K562 (cell line): ENCODE results near the gene HSPA5. TPM values are rescaled to one million over a fixed set of nuclear protein-coding genes. Genes with fewer than 3 reads are reported as not detected.
A peak's percentile ranks its signal among the peaks of the same experiment; 100 is the strongest.

Source experiments
- CREB1 ChIP-seq, 2 experiments: sonication (generic) in 1 of 2; formaldehyde crosslinking in 1 of 2; IDR thresholded peaks; 2 replicates each; pipeline versions ENCODE4 v1.6.1 to v1.8.0; 2012 to 2022; ENCODE audit warnings: inconsistent platforms in 1 of 2, mild to moderate bottlenecking in 1 of 2, missing genetic modification reagents in 1 of 2, moderate library complexity in 1 of 2
- CREM ChIP-seq: IDR thresholded peaks from 2 replicates; pipeline ENCODE4 v1.6.1; 2014; ENCODE audit warnings: antibody characterized with exemption, low read depth
- ELF1 ChIP-seq: fragments of 200-800 bp; sonication (Bioruptor generic); IDR thresholded peaks from 2 replicates; pipeline ENCODE4 v1.6.1; 2016; ENCODE audit warnings: missing genetic modification characterization, missing compliant biosample characterization
- EP400 ChIP-seq: fragments of 450-650 bp; IDR thresholded peaks from 2 replicates; pipeline ENCODE4 v1.6.1; 2017; ENCODE audit warnings: antibody characterized with exemption, mild to moderate bottlenecking, moderate library complexity
- ERF ChIP-seq: fragments of 450-650 bp; formaldehyde crosslinking; IDR thresholded peaks from 2 replicates; pipeline ENCODE4 v1.4.0; 2020; ENCODE audit warnings: mild to moderate bottlenecking, mixed read lengths
- HDAC1 ChIP-seq, 2 experiments: fragments of 450-650 bp; IDR thresholded peaks; 2 replicates each; pipeline ENCODE4 v1.6.1; 2016 to 2017; ENCODE audit warnings: inconsistent platforms in 1 of 2, mild to moderate bottlenecking in 1 of 2, moderate library complexity in 1 of 2
- KDM2B ChIP-seq: fragments of 250-450 bp; sonication (Bioruptor Pico); IDR thresholded peaks from 2 replicates; pipeline ENCODE4 v1.8.0; 2021; ENCODE audit warnings: mild to moderate bottlenecking, moderate library complexity
- MAFF ChIP-seq: IDR thresholded peaks from 2 replicates; pipeline ENCODE4 v1.6.1; 2012; ENCODE audit warnings: low read length, improper control_type of control experiment
- MBD2 ChIP-seq: sonication (generic); IDR thresholded peaks from 2 replicates; pipeline ENCODE4 v1.6.1; 2016; ENCODE audit warnings: low read depth, borderline replicate concordance
- PHB ChIP-seq: fragments of 250-450 bp; sonication (Bioruptor Pico); IDR thresholded peaks from 2 replicates; pipeline ENCODE4 v1.5.0; 2021
- PHB2 ChIP-seq: fragments of 450-650 bp; IDR thresholded peaks from 2 replicates; pipeline ENCODE4 v1.6.1; 2017; ENCODE audit warnings: low read depth
- PHF8 ChIP-seq: fragments of 200-600 bp; sonication (generic); IDR thresholded peaks from 2 replicates; pipeline ENCODE4 v1.6.1; 2012; ENCODE audit warnings: mixed run types, mild to moderate bottlenecking, inconsistent platforms, low read length, moderate library complexity, borderline replicate concordance
- RCOR1 ChIP-seq, 2 experiments: IDR thresholded peaks; 2 replicates each; pipeline ENCODE4 v1.6.1; 2012; ENCODE audit warnings: low read depth in 2 of 2, low read length in 2 of 2, borderline replicate concordance in 1 of 2, improper control_type of control experiment in 1 of 2
- TAL1 ChIP-seq: fragments of 450-650 bp; IDR thresholded peaks from 2 replicates; pipeline ENCODE4 v1.6.1; 2016; ENCODE audit warnings: mild to moderate bottlenecking
- TEAD1 ChIP-seq, 2 experiments: fragments of 450-650 bp in 1 of 2; sonication (generic) in 1 of 2; formaldehyde crosslinking; IDR thresholded peaks; 2 replicates each; pipeline versions ENCODE4 v1.4.0 to v1.8.0; 2020 to 2022; ENCODE audit warnings: mild to moderate bottlenecking in 2 of 2, missing genetic modification reagents in 1 of 2
- YY1 ChIP-seq, 3 experiments: IDR thresholded peaks; 2 replicates each; pipeline ENCODE4 v1.6.1; 2011; ENCODE audit warnings: low read length in 2 of 3, mild to moderate bottlenecking in 2 of 3, moderate library complexity in 2 of 3, borderline replicate concordance in 1 of 3, control low read depth in 1 of 3, low read depth in 1 of 3; ENCODE audit not compliant: insufficient read depth in 3 of 3, insufficient replicate concordance in 2 of 3, control insufficient read depth in 1 of 3, insufficient read length in 1 of 3; ENCODE audit errors: extremely low read depth in 1 of 3
- ZNF134 ChIP-seq: fragments of 250-450 bp; sonication (Bioruptor Pico); conservative IDR thresholded peaks from 2 replicates; pipeline ENCODE4 v1.4.0; 2020
- ZNF175 ChIP-seq: fragments of 200-800 bp; sonication (Bioruptor generic); IDR thresholded peaks from 2 replicates; pipeline ENCODE4 v1.6.1; 2016; ENCODE audit warnings: low read depth, mild to moderate bottlenecking, missing genetic modification characterization, missing compliant biosample characterization
- ZNF79 ChIP-seq: fragments of 250-450 bp; sonication (Bioruptor Pico); IDR thresholded peaks from 2 replicates; pipeline ENCODE4 v1.4.0; 2020; ENCODE audit warnings: low read depth, mild to moderate bottlenecking, moderate library complexity
- polyA plus RNA-seq, 8 experiments: library from polyadenylated mRNA; depleted of rRNA in 4 of 8; stranded (reverse) in 5 of 8; unstranded in 3 of 8; fragments of >200 nt; fragmentation: Nextera tagmentation in 2 of 8; fragmentation: Illumina TruSeq in 1 of 8; extraction: Ambion mirVana in 2 of 8; extraction: Trizol in 1 of 8; gene quantifications; 2 replicates each; pipeline versions ENCODE4 v1.2.1 to v1.2.3, GENCODE V29; 2011 to 2014; ENCODE audit warnings: inconsistent platforms in 1 of 8, missing spikeins in 1 of 8
- total RNA-seq, 7 experiments: library from RNA; depleted of rRNA in 6 of 7; stranded (reverse); fragments of >200 nt in 6 of 7; fragmentation: Illumina TruSeq in 2 of 7; extraction: Trizol in 2 of 7; gene quantifications; 2 replicates each; pipeline versions ENCODE4 v1.2.1 to v1.2.3, GENCODE V29; 2011 to 2021; ENCODE audit warnings: low replicate concordance in 1 of 7
- TF ChIP-seq, protein P1 (sequence below): IDR thresholded peaks from 2 replicates; pipeline ENCODE4 v1.6.1; 2014; ENCODE audit warnings: antibody characterized with exemption
- TF ChIP-seq, protein P2 (sequence below): fragments of 200-400 bp; formaldehyde crosslinking; IDR thresholded peaks from 2 replicates; pipeline ENCODE4 v1.6.1; 2017; ENCODE audit warnings: mild to moderate bottlenecking, low read depth, low read length, moderate library complexity
- TF ChIP-seq, protein P3 (sequence below): sonication (generic); formaldehyde crosslinking; IDR thresholded peaks from 2 replicates; pipeline ENCODE4 v1.8.0; 2023; ENCODE audit warnings: mild to moderate bottlenecking, missing genetic modification reagents

HSPA5 gene
- total and polyA plus RNA-seq, 9 of the 15 experiments (the other 6 are each of a cell fraction or from before 2014, with no cell fraction given) = 48.0 to 265 (median 113) TPM

DNA sequence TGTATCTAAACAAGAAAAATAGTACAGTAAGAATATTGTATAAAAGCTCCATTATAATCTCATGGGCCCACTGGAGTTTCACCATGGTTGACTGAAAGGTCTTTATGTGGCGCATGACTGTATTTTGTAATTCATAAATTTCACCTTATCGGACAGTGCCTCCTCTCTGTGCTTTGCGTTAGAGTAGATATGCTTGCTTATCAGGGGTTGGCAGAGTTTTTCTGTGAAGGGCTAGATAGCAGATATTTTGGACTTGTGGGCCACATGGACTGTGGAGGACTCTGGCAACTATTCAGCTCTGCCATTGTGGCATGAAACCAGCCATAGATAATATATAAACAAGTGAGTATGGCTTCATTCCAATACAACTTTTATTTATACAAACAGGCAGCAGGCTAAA lies 43.7 kb upstream of the HSPA5 start (continued):
- TF ChIP-seq, protein P1, sequence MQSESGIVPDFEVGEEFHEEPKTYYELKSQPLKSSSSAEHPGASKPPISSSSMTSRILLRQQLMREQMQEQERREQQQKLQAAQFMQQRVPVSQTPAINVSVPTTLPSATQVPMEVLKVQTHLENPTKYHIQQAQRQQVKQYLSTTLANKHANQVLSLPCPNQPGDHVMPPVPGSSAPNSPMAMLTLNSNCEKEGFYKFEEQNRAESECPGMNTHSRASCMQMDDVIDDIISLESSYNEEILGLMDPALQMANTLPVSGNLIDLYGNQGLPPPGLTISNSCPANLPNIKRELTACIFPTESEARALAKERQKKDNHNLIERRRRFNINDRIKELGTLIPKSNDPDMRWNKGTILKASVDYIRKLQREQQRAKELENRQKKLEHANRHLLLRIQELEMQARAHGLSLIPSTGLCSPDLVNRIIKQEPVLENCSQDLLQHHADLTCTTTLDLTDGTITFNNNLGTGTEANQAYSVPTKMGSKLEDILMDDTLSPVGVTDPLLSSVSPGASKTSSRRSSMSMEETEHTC = peak; percentile 98
- TF ChIP-seq TAL1 (peak; percentile 100), ZNF175 (peak; percentile 98), TEAD1 (CRISPR knock-in tag; IDR thresholded peaks at IDR 0.05) (peak; percentile 71 to 96; a peak in 2 of 4 replicates), CREM (peak; percentile 89), PHF8 (no peak), ZNF134 (peak; percentile 66; the same call in 1 of the 2 replicates), KDM2B (CRISPR knock-in tag) (0 out of 2 replicates have a peak, but pooled peaks have one; percentile 27), RCOR1 (IDR thresholded peaks at IDR 0.05; ENCODE audit: borderline replicate concordance in 1 of 2, low read depth in 2 of 2, low read length in 2 of 2) (peak; percentile 90 to 97; a peak in 3 of 4 replicates), CREB1 (IDR thresholded peaks at IDR 0.05) (peak; percentile 86), CREB1 (CRISPR knock-in tag; IDR thresholded peaks at IDR 0.05) (0 out of 2 replicates have a peak, but pooled peaks have one; percentile 3), ERF (peak; percentile 87; the same call in 1 of the 2 replicates), MAFF (0 out of 2 replicates have a peak, but pooled peaks have one; percentile 14), YY1 (IDR thresholded peaks at IDR 0.05; ENCODE audit: borderline replicate concordance in 1 of 3, control insufficient read depth in 1 of 3, extremely low read depth in 1 of 3, insufficient read depth in 3 of 3, insufficient read length in 1 of 3, insufficient replicate concordance in 2 of 3, low read depth in 1 of 3, low read length in 2 of 3) (no peak), PHB2 (peak; percentile 99), EP400 (peak; percentile 86), HDAC1 (IDR thresholded peaks at IDR 0.05) (peak in 1 of 2 experiments; percentile 81; a peak in 3 of 4 replicates), ZNF79 (CRISPR knock-in tag) (peak; percentile 78), ELF1 (tag) (peak; percentile 52), PHB (no peak), MBD2 (peak; percentile 89)
- TF ChIP-seq, protein P2, sequence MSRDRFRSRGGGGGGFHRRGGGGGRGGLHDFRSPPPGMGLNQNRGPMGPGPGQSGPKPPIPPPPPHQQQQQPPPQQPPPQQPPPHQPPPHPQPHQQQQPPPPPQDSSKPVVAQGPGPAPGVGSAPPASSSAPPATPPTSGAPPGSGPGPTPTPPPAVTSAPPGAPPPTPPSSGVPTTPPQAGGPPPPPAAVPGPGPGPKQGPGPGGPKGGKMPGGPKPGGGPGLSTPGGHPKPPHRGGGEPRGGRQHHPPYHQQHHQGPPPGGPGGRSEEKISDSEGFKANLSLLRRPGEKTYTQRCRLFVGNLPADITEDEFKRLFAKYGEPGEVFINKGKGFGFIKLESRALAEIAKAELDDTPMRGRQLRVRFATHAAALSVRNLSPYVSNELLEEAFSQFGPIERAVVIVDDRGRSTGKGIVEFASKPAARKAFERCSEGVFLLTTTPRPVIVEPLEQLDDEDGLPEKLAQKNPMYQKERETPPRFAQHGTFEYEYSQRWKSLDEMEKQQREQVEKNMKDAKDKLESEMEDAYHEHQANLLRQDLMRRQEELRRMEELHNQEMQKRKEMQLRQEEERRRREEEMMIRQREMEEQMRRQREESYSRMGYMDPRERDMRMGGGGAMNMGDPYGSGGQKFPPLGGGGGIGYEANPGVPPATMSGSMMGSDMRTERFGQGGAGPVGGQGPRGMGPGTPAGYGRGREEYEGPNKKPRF = no peak
- TF ChIP-seq, protein P3, sequence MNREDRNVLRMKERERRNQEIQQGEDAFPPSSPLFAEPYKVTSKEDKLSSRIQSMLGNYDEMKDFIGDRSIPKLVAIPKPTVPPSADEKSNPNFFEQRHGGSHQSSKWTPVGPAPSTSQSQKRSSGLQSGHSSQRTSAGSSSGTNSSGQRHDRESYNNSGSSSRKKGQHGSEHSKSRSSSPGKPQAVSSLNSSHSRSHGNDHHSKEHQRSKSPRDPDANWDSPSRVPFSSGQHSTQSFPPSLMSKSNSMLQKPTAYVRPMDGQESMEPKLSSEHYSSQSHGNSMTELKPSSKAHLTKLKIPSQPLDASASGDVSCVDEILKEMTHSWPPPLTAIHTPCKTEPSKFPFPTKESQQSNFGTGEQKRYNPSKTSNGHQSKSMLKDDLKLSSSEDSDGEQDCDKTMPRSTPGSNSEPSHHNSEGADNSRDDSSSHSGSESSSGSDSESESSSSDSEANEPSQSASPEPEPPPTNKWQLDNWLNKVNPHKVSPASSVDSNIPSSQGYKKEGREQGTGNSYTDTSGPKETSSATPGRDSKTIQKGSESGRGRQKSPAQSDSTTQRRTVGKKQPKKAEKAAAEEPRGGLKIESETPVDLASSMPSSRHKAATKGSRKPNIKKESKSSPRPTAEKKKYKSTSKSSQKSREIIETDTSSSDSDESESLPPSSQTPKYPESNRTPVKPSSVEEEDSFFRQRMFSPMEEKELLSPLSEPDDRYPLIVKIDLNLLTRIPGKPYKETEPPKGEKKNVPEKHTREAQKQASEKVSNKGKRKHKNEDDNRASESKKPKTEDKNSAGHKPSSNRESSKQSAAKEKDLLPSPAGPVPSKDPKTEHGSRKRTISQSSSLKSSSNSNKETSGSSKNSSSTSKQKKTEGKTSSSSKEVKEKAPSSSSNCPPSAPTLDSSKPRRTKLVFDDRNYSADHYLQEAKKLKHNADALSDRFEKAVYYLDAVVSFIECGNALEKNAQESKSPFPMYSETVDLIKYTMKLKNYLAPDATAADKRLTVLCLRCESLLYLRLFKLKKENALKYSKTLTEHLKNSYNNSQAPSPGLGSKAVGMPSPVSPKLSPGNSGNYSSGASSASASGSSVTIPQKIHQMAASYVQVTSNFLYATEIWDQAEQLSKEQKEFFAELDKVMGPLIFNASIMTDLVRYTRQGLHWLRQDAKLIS (CRISPR knock-in tag) = peak; percentile 59; the same call in 1 of the 2 replicates
